Right ventricle myocardium inferior (tissue), 1 donor: Measurements from ENCODE around the gene ENO1. TPM values are rescaled to one million over a fixed set of nuclear protein-coding genes. Genes with fewer than 3 reads are reported as not detected.
"Not testable (repeated sequence)": the region's sequence is repeated elsewhere in the genome, so short reads cannot be mapped to it uniquely, and the experiment has no call there.

Source experiments
- ATAC-seq: fragments of 200-7000 bp; cut with Tn5 transposase; one replicate; pipeline ENCODE4 v1.9.1; 2020; ENCODE audit warnings: mild to moderate bottlenecking, moderate library complexity
- DNase-seq: peaks from one replicate; pipeline ENCODE4 v3.0.0; 2021; ENCODE audit errors: missing footprints
- intact Hi-C: fragments of 100-400 bp; cut with DNase I; formaldehyde crosslinking; loops from one replicate; pipeline ENCODE4 v1.11.0; 2022
- total RNA-seq: library from RNA; stranded (reverse); fragmentation: NEBNext Ultra II Directional; extraction: Animal tissue kit (Norgen Biotek cat#: 25700); gene quantifications from one replicate; pipeline ENCODE4 v1.2.1, GENCODE V29; 2021
- donor health status: DM: no; HTN: yes; CAD: no; lungs with severe emphysema.

The ENO1 gene
- total RNA-seq, 1 donor from 2014 or later, result 169 TPM

- ATAC-seq (peak; percentile 40), DNase-seq (no peak)
- intact Hi-C loops, result no loop called here
Measured at GRCh38 chr1:8858112-8858668, 20.3 kb downstream of the ENO1 start.

GRCh38 chr1:8856689-8857412 lies 21.6 kb downstream of the ENO1 start:
- DNase-seq (no peak), ATAC-seq (no peak)
- intact Hi-C loops, result no loop called here

- ATAC-seq (no peak), DNase-seq (no peak)
- intact Hi-C loops, result no loop called here
Measured at GRCh38 chr1:8854240-8854639, 24.2 kb downstream of the ENO1 start.

- DNase-seq, result no peak
- ATAC-seq, result no peak
- intact Hi-C loops, result no loop called here
Measured at GRCh38 chr1:8851060-8851459, 27.4 kb downstream of the ENO1 start.

GRCh38 chr1:8848663-8849386 lies 29.7 kb downstream of the ENO1 start:
- ATAC-seq, result peak; percentile 98
- peak; percentile 95 for DNase-seq
- intact Hi-C loops, result loop anchor here (5.0 to 10.0 kb wide), 3 partner anchors 122 to 874 kb away; no protein-coding TSS in a partner anchor

- ATAC-seq (no peak), DNase-seq (no peak)
- intact Hi-C loops, result loop anchor here (5.0 to 10.0 kb wide), 3 partner anchors 121 to 873 kb away; no protein-coding TSS in a partner anchor
Measured at GRCh38 chr1:8847990-8848389, 30.5 kb downstream of the ENO1 start.

- intact Hi-C loops, result loop anchor here (5.0 to 10.0 kb wide), 3 partner anchors 119 to 871 kb away; no protein-coding TSS in a partner anchor
- ATAC-seq (no peak), DNase-seq (no peak)
Measured at GRCh38 chr1:8846263-8846662, 32.2 kb downstream of the ENO1 start.

- no peak for DNase-seq
- ATAC-seq, result no peak
- intact Hi-C loops, result loop anchor here (5.0 to 10.0 kb wide), 3 partner anchors 118 to 871 kb away; no protein-coding TSS in a partner anchor
Measured at GRCh38 chr1:8845104-8846097, 33.1 kb downstream of the ENO1 start.

GRCh38 chr1:8844501-8845006 lies 33.9 kb downstream of the ENO1 start:
- no peak for DNase-seq
- intact Hi-C loops, result loop anchor here (5.0 to 10.0 kb wide), 3 partner anchors 117 to 870 kb away; no protein-coding TSS in a partner anchor
- peak; percentile 45 for ATAC-seq

- DNase-seq (no peak), ATAC-seq (no peak)
- intact Hi-C loops, result loop anchor here (10.0 kb wide), 1 partner anchor 867 kb away; no protein-coding TSS in a partner anchor
Measured at GRCh38 chr1:8841395-8841794, 37.1 kb downstream of the ENO1 start.

GRCh38 chr1:8839990-8840389 lies 38.5 kb downstream of the ENO1 start:
- intact Hi-C loops, result loop anchor here (10.0 kb wide), 1 partner anchor 865 kb away; no protein-coding TSS in a partner anchor
- ATAC-seq (no peak), DNase-seq (no peak)

- intact Hi-C loops, result no loop called here
- no peak for ATAC-seq
- no peak for DNase-seq
Measured at GRCh38 chr1:8835941-8836643, 42.4 kb downstream of the ENO1 start.

GRCh38 chr1:8831340-8831739 lies 47.1 kb downstream of the ENO1 start:
- no peak for ATAC-seq
- intact Hi-C loops, result no loop called here
- no peak for DNase-seq

GRCh38 chr1:8830732-8831131 lies 47.8 kb downstream of the ENO1 start:
- intact Hi-C loops, ATAC-seq, DNase-seq: not testable (repeated sequence)

GRCh38 chr1:8825985-8826481 lies 52.5 kb downstream of the ENO1 start:
- DNase-seq (no peak), ATAC-seq (peak; percentile 32)
- intact Hi-C loops, result no loop called here

GRCh38 chr1:8823295-8823664 lies 55.2 kb downstream of the ENO1 start:
- intact Hi-C loops, result no loop called here
- DNase-seq (no peak), ATAC-seq (no peak)
